DMS153 treated with DMSO at 0.1 percent for 48 hours (cell line): ENCODE results near the gene SERINC3.

Experiments
- DNase-seq: peaks from one replicate; lab custom pipeline; 2025; ENCODE audit not compliant: unreplicated experiment; lab: John Stamatoyannopoulos, UW

The SERINC3 gene

GRCh38 chr20:44467289-44467883 is 54.5 kb downstream of the SERINC3 start:
- no peak for DNase-seq

GRCh38 chr20:44465001-44465560 is 56.8 kb downstream of the SERINC3 start:
- DNase-seq: no peak

- no peak for DNase-seq
These were observed 57.4 kb downstream of the SERINC3 start for GRCh38 chr20:44464514-44464913.

- DNase-seq: no peak
These were observed 58.4 kb downstream of the SERINC3 start for GRCh38 chr20:44463466-44463865.

- no peak for DNase-seq
These were observed 60.1 kb downstream of the SERINC3 start for GRCh38 chr20:44461803-44462174.

GRCh38 chr20:44461142-44461802 is 60.6 kb downstream of the SERINC3 start:
- no peak for DNase-seq

- DNase-seq: peak; percentile 29
These were observed 61.1 kb downstream of the SERINC3 start for GRCh38 chr20:44460795-44461141.

GRCh38 chr20:44459271-44459670 is 62.6 kb downstream of the SERINC3 start:
- no peak for DNase-seq

GRCh38 chr20:44457016-44457415 is 64.9 kb downstream of the SERINC3 start:
- DNase-seq: no peak

GRCh38 chr20:44456611-44457010 is 65.3 kb downstream of the SERINC3 start:
- no peak for DNase-seq

- DNase-seq: no peak
These were observed 66.7 kb downstream of the SERINC3 start for GRCh38 chr20:44455126-44455525.

GRCh38 chr20:44454306-44454963 is 67.4 kb downstream of the SERINC3 start:
- no peak for DNase-seq

GRCh38 chr20:44450903-44451450 is 70.9 kb downstream of the SERINC3 start:
- no peak for DNase-seq

GRCh38 chr20:44450281-44450889 is 71.5 kb downstream of the SERINC3 start:
- no peak for DNase-seq

- DNase-seq: no peak
These were observed 72.0 kb downstream of the SERINC3 start for GRCh38 chr20:44449864-44450263.

- DNase-seq: no peak
These were observed 72.9 kb downstream of the SERINC3 start for GRCh38 chr20:44448753-44449546.

GRCh38 chr20:44447827-44448419 is 73.9 kb downstream of the SERINC3 start:
- no peak for DNase-seq
